K562 (cell line): ENCODE data around the gene SERPING1. TPM values are rescaled to one million over a fixed set of nuclear protein-coding genes. Genes with fewer than 3 reads are reported as not detected.
A peak's percentile ranks its signal among the peaks of the same experiment; 100 is the strongest.

ENCODE experiments used
- CHD7 ChIP-seq: fragments of 200-600 bp; sonication (generic); IDR thresholded peaks from one replicate; pipeline ENCODE4 v1.6.1; 2012; ENCODE audit warnings: mild to moderate bottlenecking, low read depth, low read length, inconsistent platforms
- EP300 ChIP-seq: IDR thresholded peaks from 2 replicates; pipeline ENCODE4 v1.6.1; 2012; ENCODE audit warnings: low read length, improper control_type of control experiment
- MCM3 ChIP-seq: fragments of 450-650 bp; IDR thresholded peaks from 2 replicates; pipeline ENCODE4 v1.6.1; 2016
- NR1H2 ChIP-seq: sonication (generic); formaldehyde crosslinking; IDR thresholded peaks from 2 replicates; pipeline ENCODE4 v1.4.0; 2020; ENCODE audit warnings: mild to moderate bottlenecking, missing genetic modification reagents
- ZBTB17 ChIP-seq: fragments of 450-650 bp; formaldehyde crosslinking; IDR thresholded peaks from 2 replicates; pipeline ENCODE4 v1.4.0; 2020; ENCODE audit warnings: mild to moderate bottlenecking
- ZEB2 ChIP-seq: fragments of 450-650 bp; IDR thresholded peaks from 2 replicates; pipeline ENCODE4 v1.6.1; 2016
- ZNF507 ChIP-seq: conservative IDR thresholded peaks from 2 replicates; pipeline ENCODE4 v1.6.1; 2017; ENCODE audit warnings: missing genetic modification characterization, missing compliant biosample characterization
- ZZZ3 ChIP-seq: fragments of 450-650 bp; IDR thresholded peaks from 2 replicates; pipeline ENCODE4 v1.6.1; 2016; ENCODE audit warnings: antibody characterized with exemption, mild to moderate bottlenecking, moderate library complexity
- polyA plus RNA-seq, 8 experiments: library from polyadenylated mRNA; depleted of rRNA in 4 of 8; stranded (reverse) in 5 of 8; unstranded in 3 of 8; fragments of >200 nt; fragmentation: Nextera tagmentation in 2 of 8; fragmentation: Illumina TruSeq in 1 of 8; extraction: Ambion mirVana in 2 of 8; extraction: Trizol in 1 of 8; gene quantifications; 2 replicates each; pipeline versions ENCODE4 v1.2.1 to v1.2.3, GENCODE V29; 2011 to 2014; ENCODE audit warnings: inconsistent platforms in 1 of 8, missing spikeins in 1 of 8
- total RNA-seq, 7 experiments: library from RNA; depleted of rRNA in 6 of 7; stranded (reverse); fragments of >200 nt in 6 of 7; fragmentation: Illumina TruSeq in 2 of 7; extraction: Trizol in 2 of 7; gene quantifications; 2 replicates each; pipeline versions ENCODE4 v1.2.1 to v1.2.3, GENCODE V29; 2011 to 2021; ENCODE audit warnings: low replicate concordance in 1 of 7

Gene SERPING1
- total and polyA plus RNA-seq, 9 of the 15 experiments (the other 6 are each of a cell fraction or from before 2014, with no cell fraction given), result 0.10 to 1.00 (median 0.21) TPM; not detected in 2

DNA sequence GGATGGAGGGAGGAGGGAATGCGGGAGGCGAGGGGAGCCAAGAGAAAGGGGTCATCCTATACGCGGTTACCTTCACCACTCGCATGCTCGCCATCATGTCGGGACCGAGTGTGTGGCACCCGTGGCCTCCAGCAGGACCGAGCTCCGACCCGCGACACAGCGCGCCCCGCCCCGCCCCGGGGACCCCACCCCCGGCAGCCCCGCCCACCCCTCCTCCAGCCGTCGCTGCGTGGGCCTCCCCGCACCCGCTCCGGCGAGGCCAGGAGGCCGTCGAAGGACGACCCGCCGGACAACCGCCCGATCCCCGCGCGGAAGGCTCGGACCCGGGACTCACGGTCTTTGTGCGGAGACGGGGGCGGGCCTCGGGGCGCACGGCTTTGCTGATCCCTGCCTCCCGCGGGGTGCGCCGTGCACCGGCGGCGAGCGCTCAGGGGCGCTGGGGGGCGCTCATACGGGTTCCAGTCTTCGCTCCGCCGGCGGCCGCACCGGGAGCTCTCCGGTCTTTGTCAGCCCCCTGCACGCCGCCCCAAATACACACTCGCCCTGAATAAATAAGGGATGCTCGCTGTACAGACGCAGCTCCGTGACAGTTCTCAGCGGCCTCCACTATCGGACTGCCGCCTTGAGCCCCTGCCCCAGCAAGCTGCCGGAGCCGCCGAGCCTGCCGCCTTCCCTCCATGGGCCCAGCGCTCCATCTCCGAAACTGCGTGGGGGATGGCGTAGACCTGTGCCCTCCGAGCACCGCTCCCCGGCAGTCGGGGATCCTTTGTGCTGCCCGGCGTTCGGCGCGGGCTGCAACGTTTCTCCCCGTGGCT, 29.8 kb upstream of the SERPING1 start, which contains the start of gene UBE2L6 (continued):
- TF ChIP-seq CHD7 (no peak), ZNF507 (no peak), ZBTB17 (CRISPR knock-in tag) (0 out of 2 replicates have a peak, but pooled peaks have one; percentile 45), EP300 (no peak), MCM3 (no peak), ZEB2 (no peak), NR1H2 (CRISPR knock-in tag) (no peak), ZZZ3 (no peak)
